Smooth muscle cell (in vitro differentiated cells): ENCODE results near the gene MYO1E. TPM values are rescaled to one million over a fixed set of nuclear protein-coding genes. Genes with fewer than 3 reads are reported as not detected.
A peak's percentile ranks its signal among the peaks of the same experiment; 100 is the strongest.

ENCODE experiments used
- DNase-seq: peaks from one replicate; lab custom pipeline; 2025; ENCODE audit not compliant: unreplicated experiment; lab: John Stamatoyannopoulos, UW
- H2AFZ ChIP-seq: fragments of 200-600 bp; sonication (generic); 2 replicates; pipeline ENCODE4 v1.6.0; 2016; ENCODE audit warnings: antibody characterized with exemption, low read depth, mild to moderate bottlenecking
- H3F3A ChIP-seq: fragments of 200-600 bp; sonication (generic); 2 replicates; pipeline ENCODE4 v1.6.0; 2017; ENCODE audit warnings: antibody characterized with exemption, low read depth
- H3K27ac ChIP-seq: fragments of 200-600 bp; sonication (generic); 2 replicates; pipeline ENCODE4 v1.5.1; 2016; ENCODE audit warnings: low read depth, mild to moderate bottlenecking
- H3K27me3 ChIP-seq: fragments of 200-600 bp; sonication (generic); 2 replicates; pipeline ENCODE4 v1.6.1; 2016; ENCODE audit warnings: low read depth, mild to moderate bottlenecking
- H3K36me3 ChIP-seq: fragments of 200-600 bp; sonication (generic); 2 replicates; pipeline ENCODE4 v1.5.1; 2016; ENCODE audit warnings: low read depth
- H3K4me1 ChIP-seq: fragments of 200-600 bp; sonication (generic); 2 replicates; pipeline ENCODE4 v1.5.1; 2016; ENCODE audit warnings: low read depth
- H3K4me2 ChIP-seq: fragments of 200-600 bp; sonication (generic); 2 replicates; pipeline ENCODE4 v1.6.0; 2016; ENCODE audit warnings: mild to moderate bottlenecking
- H3K4me3 ChIP-seq: fragments of 200-600 bp; sonication (generic); 2 replicates; pipeline ENCODE4 v1.5.1; 2016; ENCODE audit warnings: mild to moderate bottlenecking
- H3K79me2 ChIP-seq: fragments of 200-600 bp; sonication (generic); 2 replicates; pipeline ENCODE4 v1.6.0; 2016; ENCODE audit warnings: low read depth, mild to moderate bottlenecking
- H3K9ac ChIP-seq: fragments of 200-600 bp; sonication (generic); 2 replicates; pipeline ENCODE4 v1.6.0; 2016; ENCODE audit warnings: low read depth
- H3K9me3 ChIP-seq: fragments of 200-600 bp; sonication (generic); replicated peaks from 2 replicates; pipeline ENCODE4 v1.5.1; 2016; ENCODE audit warnings: low read depth
- H4K20me1 ChIP-seq: fragments of 200-600 bp; sonication (generic); 2 replicates; pipeline ENCODE4 v1.6.0; 2016; ENCODE audit warnings: low read depth
- CTCF ChIP-seq: fragments of 200-600 bp; sonication (generic); IDR thresholded peaks from 2 replicates; pipeline ENCODE4 v1.5.1; 2017; ENCODE audit warnings: borderline replicate concordance, mild to moderate bottlenecking, antibody characterized with exemption; ENCODE audit not compliant: insufficient read depth, poor library complexity, severe bottlenecking
- WGBS: methylation state at CpG from one replicate; pipeline ENCODE4 v1.1.7; 2016; ENCODE audit warnings: low lambda C conversion rate; 5-methylcytosine and 5-hydroxymethylcytosine counted together
- polyA plus RNA-seq: library from polyadenylated mRNA; unstranded; fragments of >200 nt; fragmentation: Nextera tagmentation; extraction: Ambion mirVana; gene quantifications from 2 replicates; pipeline ENCODE4 v1.2.1, GENCODE V29; 2016
- total RNA-seq: library from RNA; depleted of rRNA; stranded (reverse); fragments of >200 nt; gene quantifications from 2 replicates; pipeline ENCODE4 v1.2.3, GENCODE V29; 2014

Gene MYO1E
- total and polyA plus RNA-seq, 2 experiments from 2014 or later, result 50.0 to 54.5 TPM

GRCh38 chr15:59377924-59378323 is 5.3 kb upstream of the MYO1E start:
- Histone ChIP-seq H2AFZ (no peak overlapping the region), H3K4me3 (no peak overlapping the region), H3K27ac (no peak overlapping the region), H3K27me3 (no peaks in the 10 kb centered on the region), H3K36me3 (no peaks in the 10 kb centered on the region), H3K4me1 (no peaks in the 10 kb centered on the region), H3K79me2 (no peaks in the 10 kb centered on the region), H3K9me3 (no peaks in the 10 kb centered on the region), H3F3A (no peaks in the 10 kb centered on the region), H3K4me2 (no peak overlapping the region), H4K20me1 (no peaks in the 10 kb centered on the region), H3K9ac (no peak overlapping the region)
- 74% methylated on average over 3 of the region's 3 CpGs for WGBS
- DNase-seq, result no peak
- TF ChIP-seq CTCF, result no peak

DNA sequence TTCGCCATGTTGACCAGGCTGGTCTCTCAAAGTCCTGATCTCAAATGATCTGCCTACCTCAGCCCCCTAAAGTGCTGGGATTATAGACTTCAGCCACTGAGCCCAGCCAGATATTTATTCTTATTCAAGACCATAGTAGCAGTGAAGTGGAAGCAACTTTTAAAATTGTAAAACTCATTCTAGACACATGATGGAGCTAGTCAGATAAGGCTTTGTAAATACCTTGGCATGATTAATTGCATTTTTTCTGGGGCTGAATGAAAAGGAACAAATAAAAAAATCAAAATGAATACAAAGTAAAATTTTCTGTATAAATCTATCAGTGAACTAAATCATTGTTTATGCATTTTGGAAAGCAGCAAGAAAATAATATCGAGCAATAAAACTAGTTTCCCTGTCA is 4.1 kb upstream of the MYO1E start:
- Histone ChIP-seq H3K9ac (no peak overlapping the region), H3K4me3 (no peak overlapping the region), H3K4me1 (no peaks in the 10 kb centered on the region), H3F3A (no peaks in the 10 kb centered on the region), H3K9me3 (no peaks in the 10 kb centered on the region), H2AFZ (no peak overlapping the region), H3K36me3 (no peaks in the 10 kb centered on the region), H3K79me2 (no peaks in the 10 kb centered on the region), H4K20me1 (peaks cover 3% of the 10 kb centered on the region), H3K4me2 (no peak overlapping the region), H3K27me3 (no peaks in the 10 kb centered on the region), H3K27ac (no peak overlapping the region)
- TF ChIP-seq CTCF, result no peak
- WGBS, result 100% methylated on average over 2 of the region's 2 CpGs
- no peak for DNase-seq

DNA sequence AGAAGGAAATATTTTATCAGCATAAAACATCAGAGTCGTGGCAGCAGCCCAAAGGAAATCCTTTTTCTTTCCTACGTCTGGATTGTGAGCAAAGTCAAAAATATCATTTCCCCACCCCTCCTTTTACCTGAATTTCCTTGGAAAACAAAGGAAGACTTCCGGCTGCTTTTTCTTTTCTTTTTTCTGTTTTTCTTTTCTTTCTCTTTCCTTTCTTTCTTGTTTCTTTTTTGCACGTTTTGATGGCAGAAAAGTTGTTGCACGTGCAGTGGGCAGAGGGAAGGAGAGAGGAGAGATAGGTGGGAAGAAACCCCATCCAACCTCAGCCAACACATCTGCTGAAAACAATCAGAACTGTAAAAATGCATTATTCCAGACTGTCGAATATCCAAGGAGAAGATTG is 544 bp upstream of the MYO1E start:
- peaks cover 32% of the 10 kb centered on the region for H3K79me2 ChIP-seq
- TF ChIP-seq CTCF, result no peak
- H3K4me3 ChIP-seq, result peak overlapping the region; percentile 68
- peaks cover 36% of the 10 kb centered on the region for H4K20me1 ChIP-seq
- H3K4me1 ChIP-seq, result peaks cover 11% of the 10 kb centered on the region
- no peak for DNase-seq
- H3K9me3 ChIP-seq, result no peaks in the 10 kb centered on the region
- peak overlapping the region; percentile 92 for H3K4me2 ChIP-seq
- peak overlapping the region; percentile 92 for H2AFZ ChIP-seq
- H3K27ac ChIP-seq, result peak overlapping the region; percentile 77
- no peaks in the 10 kb centered on the region for H3F3A ChIP-seq
- no peaks in the 10 kb centered on the region for H3K27me3 ChIP-seq
- H3K9ac ChIP-seq, result peak overlapping the region; percentile 84
- no peaks in the 10 kb centered on the region for H3K36me3 ChIP-seq
- 5% methylated on average over 6 of the region's 6 CpGs for WGBS
